Measurements from ENCODE around the gene FEN1. TPM values are rescaled to one million over a fixed set of nuclear protein-coding genes. Genes with fewer than 3 reads are reported as not detected.
A peak's percentile ranks its signal among the peaks of the same experiment; 100 is the strongest.

FEN1 gene
- total RNA-seq, 1 donor from 2014 or later, result 19.8 TPM

- peaks cover 4% of the 10 kb centered on the region for H3K36me3 Mint-ChIP-seq (ENCODE audit: unreplicated experiment)
- TF ChIP-seq, protein P1, sequence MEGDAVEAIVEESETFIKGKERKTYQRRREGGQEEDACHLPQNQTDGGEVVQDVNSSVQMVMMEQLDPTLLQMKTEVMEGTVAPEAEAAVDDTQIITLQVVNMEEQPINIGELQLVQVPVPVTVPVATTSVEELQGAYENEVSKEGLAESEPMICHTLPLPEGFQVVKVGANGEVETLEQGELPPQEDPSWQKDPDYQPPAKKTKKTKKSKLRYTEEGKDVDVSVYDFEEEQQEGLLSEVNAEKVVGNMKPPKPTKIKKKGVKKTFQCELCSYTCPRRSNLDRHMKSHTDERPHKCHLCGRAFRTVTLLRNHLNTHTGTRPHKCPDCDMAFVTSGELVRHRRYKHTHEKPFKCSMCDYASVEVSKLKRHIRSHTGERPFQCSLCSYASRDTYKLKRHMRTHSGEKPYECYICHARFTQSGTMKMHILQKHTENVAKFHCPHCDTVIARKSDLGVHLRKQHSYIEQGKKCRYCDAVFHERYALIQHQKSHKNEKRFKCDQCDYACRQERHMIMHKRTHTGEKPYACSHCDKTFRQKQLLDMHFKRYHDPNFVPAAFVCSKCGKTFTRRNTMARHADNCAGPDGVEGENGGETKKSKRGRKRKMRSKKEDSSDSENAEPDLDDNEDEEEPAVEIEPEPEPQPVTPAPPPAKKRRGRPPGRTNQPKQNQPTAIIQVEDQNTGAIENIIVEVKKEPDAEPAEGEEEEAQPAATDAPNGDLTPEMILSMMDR (IDR thresholded peaks at IDR 0.05), result no peak
- H3K4me1 Mint-ChIP-seq (ENCODE audit: unreplicated experiment), result peaks cover 21% of the 10 kb centered on the region
- peak; percentile 98 for DNase-seq (ENCODE audit: extremely low spot score, unreplicated experiment)
- peak overlapping the region; percentile 99 for H3K27ac Mint-ChIP-seq (ENCODE audit: unreplicated experiment)
- H3K9me3 Mint-ChIP-seq (ENCODE audit: unreplicated experiment), result no peaks in the 10 kb centered on the region
- H3K27me3 Mint-ChIP-seq (ENCODE audit: unreplicated experiment), result no peaks in the 10 kb centered on the region
- H3K4me3 Mint-ChIP-seq (ENCODE audit: unreplicated experiment), result peak overlapping the region; percentile 96
Measured at GRCh38 chr11:61814958-61815789, 22.5 kb downstream of the FEN1 start.

- H3K27me3 Mint-ChIP-seq (ENCODE audit: unreplicated experiment), result no peaks in the 10 kb centered on the region
- peaks cover 21% of the 10 kb centered on the region for H3K4me1 Mint-ChIP-seq (ENCODE audit: unreplicated experiment)
- peaks cover 4% of the 10 kb centered on the region for H3K36me3 Mint-ChIP-seq (ENCODE audit: unreplicated experiment)
- TF ChIP-seq, protein P1 (IDR thresholded peaks at IDR 0.05), result no peak
- peak overlapping the region; percentile 99 for H3K27ac Mint-ChIP-seq (ENCODE audit: unreplicated experiment)
- DNase-seq (ENCODE audit: extremely low spot score, unreplicated experiment), result no peak
- no peaks in the 10 kb centered on the region for H3K9me3 Mint-ChIP-seq (ENCODE audit: unreplicated experiment)
- H3K4me3 Mint-ChIP-seq (ENCODE audit: unreplicated experiment), result peak overlapping the region; percentile 96
Measured at GRCh38 chr11:61815790-61816735, 23.4 kb downstream of the FEN1 start.

GRCh38 chr11:61816736-61817455, 24.2 kb downstream of the FEN1 start, which contains the start of gene FADS1:
FADS1 (minus strand) TSS chr11:61817003; CDS start chr11:61816929, 74 bp downstream.
- DNase-seq (ENCODE audit: extremely low spot score, unreplicated experiment), result peak; percentile 98
- peak within 1 kb of the TSS; percentile 96 for H3K4me3 Mint-ChIP-seq (ENCODE audit: unreplicated experiment)
- no peaks in the 10 kb centered on the region for H3K9me3 Mint-ChIP-seq (ENCODE audit: unreplicated experiment)
- H3K27me3 Mint-ChIP-seq (ENCODE audit: unreplicated experiment), result no peaks in the 10 kb centered on the region
- peak within 1 kb of the TSS; percentile 99 for H3K27ac Mint-ChIP-seq (ENCODE audit: unreplicated experiment)
- peaks cover 4% of the 10 kb centered on the region for H3K36me3 Mint-ChIP-seq (ENCODE audit: unreplicated experiment)
- peaks cover 21% of the 10 kb centered on the region for H3K4me1 Mint-ChIP-seq (ENCODE audit: unreplicated experiment)
- TF ChIP-seq, protein P1 (IDR thresholded peaks at IDR 0.05), result peak; percentile 70

GRCh38 chr11:61817471-61818202, 24.9 kb downstream of the FEN1 start:
- DNase-seq (ENCODE audit: extremely low spot score, unreplicated experiment), result no peak
- peak overlapping the region; percentile 96 for H3K4me3 Mint-ChIP-seq (ENCODE audit: unreplicated experiment)

More at GRCh38 chr11:61817471-61818202, 24.9 kb downstream of the FEN1 start:
- no peaks in the 10 kb centered on the region for H3K9me3 Mint-ChIP-seq (ENCODE audit: unreplicated experiment)
- H3K4me1 Mint-ChIP-seq (ENCODE audit: unreplicated experiment), result peaks cover 21% of the 10 kb centered on the region
- no peaks in the 10 kb centered on the region for H3K27me3 Mint-ChIP-seq (ENCODE audit: unreplicated experiment)
- H3K36me3 Mint-ChIP-seq (ENCODE audit: unreplicated experiment), result no peaks in the 10 kb centered on the region
- TF ChIP-seq, protein P1 (IDR thresholded peaks at IDR 0.05), result no peak
- H3K27ac Mint-ChIP-seq (ENCODE audit: unreplicated experiment), result peak overlapping the region; percentile 87
